PFSK-1 (cell line): ENCODE measurements around the gene CEP350.

Experiments used
- FOXP2 ChIP-seq: optimal IDR thresholded peaks from 2 replicates; pipeline ENCODE3; 2011; ENCODE audit warnings: borderline replicate concordance, control low read depth, inconsistent platforms; ENCODE audit not compliant: insufficient read depth; ENCODE audit errors: extremely low read length, extremely low read depth
- POLR2AphosphoS5 ChIP-seq: IDR thresholded peaks from 2 replicates; pipeline ENCODE4 v1.6.1; 2012; ENCODE audit warnings: low read depth, mild to moderate bottlenecking, control low read depth, low read length, moderate library complexity
- REST ChIP-seq, 2 experiments: IDR thresholded peaks; 2 replicates each; pipeline versions ENCODE4 v1.6.1 to v1.8.0; 2011 to 2012; ENCODE audit warnings: low read depth in 2 of 2, low read length in 2 of 2, control low read depth in 1 of 2, inconsistent platforms in 1 of 2, mild to moderate bottlenecking in 1 of 2, moderate library complexity in 1 of 2; ENCODE audit not compliant: insufficient read depth in 1 of 2
- SIN3A ChIP-seq: IDR thresholded peaks from 2 replicates; pipeline ENCODE4 v1.6.1; 2012; ENCODE audit warnings: mild to moderate bottlenecking, low read length, moderate library complexity, borderline replicate concordance; ENCODE audit not compliant: insufficient read depth
- TAF1 ChIP-seq: IDR thresholded peaks from 2 replicates; pipeline ENCODE4 v1.6.1; 2012; ENCODE audit warnings: low read length, control low read depth, borderline replicate concordance; ENCODE audit not compliant: insufficient read depth

GRCh38 chr1:180119837-180120236 lies 165.2 kb downstream of the CEP350 start:
- TF ChIP-seq REST (IDR thresholded peaks at IDR 0.05; ENCODE audit: insufficient read depth in 1 of 2, low read depth in 2 of 2, low read length in 2 of 2) (no peak), POLR2AphosphoS5 (no peak), SIN3A (no peak), TAF1 (no peak), FOXP2 (no peak)
